Measurements from ENCODE around the gene MPHOSPH10. TPM values are rescaled to one million over a fixed set of nuclear protein-coding genes. Genes with fewer than 3 reads are reported as not detected.
"Not testable (repeated sequence)": the region's sequence is repeated elsewhere in the genome, so short reads cannot be mapped to it uniquely, and the experiment has no call there.

The MPHOSPH10 gene
- polyA plus RNA-seq, 1 donor (not counting 4 experiments of a cell fraction or from before 2014, with no cell fraction given) = 20.3 TPM

GRCh38 chr2:71083752-71084312, 46.6 kb upstream of the MPHOSPH10 start:
- H3K9me3 ChIP-seq (ENCODE audit: control insufficient read depth, low read depth, low read length); H3K9ac ChIP-seq (ENCODE audit: control insufficient read depth, extremely low read depth, insufficient read depth, low read length); H4K20me1 ChIP-seq (ENCODE audit: control insufficient read depth, extremely low read depth, insufficient read depth, low read length); FAIRE-seq; H2AFZ ChIP-seq (ENCODE audit: control insufficient read depth, low read length); H3K4me2 ChIP-seq (ENCODE audit: control insufficient read depth, extremely low read depth, insufficient read depth, low read depth, low read length); dilution Hi-C loops (cut with MboI; ENCODE audit: extremely low pct_ligation_motif_present, low sequenced_read_pairs); H3K4me1 ChIP-seq (ENCODE audit: control insufficient read depth, extremely low read depth, insufficient read depth, low read length); H3K27ac ChIP-seq (ENCODE audit: control insufficient read depth, insufficient read depth, low read length); H3K27me3 ChIP-seq (ENCODE audit: control insufficient read depth, extremely low read depth, insufficient read depth, low read length); H3K9me1 ChIP-seq (ENCODE audit: control insufficient read depth, extremely low read depth, insufficient read depth, low read length); H3K79me2 ChIP-seq (ENCODE audit: control insufficient read depth, insufficient read depth, low read length); H3K36me3 ChIP-seq (ENCODE audit: control insufficient read depth in 2 of 2, extremely low read depth in 1 of 2, insufficient read depth in 2 of 2, low read length in 2 of 2); H3K4me3 ChIP-seq (ENCODE audit: control insufficient read depth in 2 of 3, extremely low read depth in 1 of 3, insufficient read depth in 2 of 3, low read depth in 1 of 3, low read length in 3 of 3); DNase-seq (ENCODE audit: low read depth, low spot score): not testable (repeated sequence)

GRCh38 chr2:71085325-71086003, 45.0 kb upstream of the MPHOSPH10 start:
- H3K4me1 ChIP-seq (ENCODE audit: control insufficient read depth, extremely low read depth, insufficient read depth, low read length); H3K9me1 ChIP-seq (ENCODE audit: control insufficient read depth, extremely low read depth, insufficient read depth, low read length); H4K20me1 ChIP-seq (ENCODE audit: control insufficient read depth, extremely low read depth, insufficient read depth, low read length); H3K27me3 ChIP-seq (ENCODE audit: control insufficient read depth, extremely low read depth, insufficient read depth, low read length); DNase-seq (ENCODE audit: low read depth, low spot score); H2AFZ ChIP-seq (ENCODE audit: control insufficient read depth, low read length); FAIRE-seq; H3K4me3 ChIP-seq (ENCODE audit: control insufficient read depth in 2 of 3, extremely low read depth in 1 of 3, insufficient read depth in 2 of 3, low read depth in 1 of 3, low read length in 3 of 3); H3K4me2 ChIP-seq (ENCODE audit: control insufficient read depth, extremely low read depth, insufficient read depth, low read depth, low read length); H3K27ac ChIP-seq (ENCODE audit: control insufficient read depth, insufficient read depth, low read length); H3K36me3 ChIP-seq (ENCODE audit: control insufficient read depth in 2 of 2, extremely low read depth in 1 of 2, insufficient read depth in 2 of 2, low read length in 2 of 2); H3K9me3 ChIP-seq (ENCODE audit: control insufficient read depth, low read depth, low read length); H3K9ac ChIP-seq (ENCODE audit: control insufficient read depth, extremely low read depth, insufficient read depth, low read length); H3K79me2 ChIP-seq (ENCODE audit: control insufficient read depth, insufficient read depth, low read length); dilution Hi-C loops (cut with MboI; ENCODE audit: extremely low pct_ligation_motif_present, low sequenced_read_pairs): not testable (repeated sequence)

GRCh38 chr2:71089475-71089874, 41.0 kb upstream of the MPHOSPH10 start:
- H3K9ac ChIP-seq (ENCODE audit: control insufficient read depth, extremely low read depth, insufficient read depth, low read length); H2AFZ ChIP-seq (ENCODE audit: control insufficient read depth, low read length); H3K36me3 ChIP-seq (ENCODE audit: control insufficient read depth in 2 of 2, extremely low read depth in 1 of 2, insufficient read depth in 2 of 2, low read length in 2 of 2); H3K27me3 ChIP-seq (ENCODE audit: control insufficient read depth, extremely low read depth, insufficient read depth, low read length); H3K27ac ChIP-seq (ENCODE audit: control insufficient read depth, insufficient read depth, low read length); H3K79me2 ChIP-seq (ENCODE audit: control insufficient read depth, insufficient read depth, low read length); H3K4me3 ChIP-seq (ENCODE audit: control insufficient read depth in 2 of 3, extremely low read depth in 1 of 3, insufficient read depth in 2 of 3, low read depth in 1 of 3, low read length in 3 of 3); H3K9me1 ChIP-seq (ENCODE audit: control insufficient read depth, extremely low read depth, insufficient read depth, low read length); H4K20me1 ChIP-seq (ENCODE audit: control insufficient read depth, extremely low read depth, insufficient read depth, low read length); H3K9me3 ChIP-seq (ENCODE audit: control insufficient read depth, low read depth, low read length); H3K4me2 ChIP-seq (ENCODE audit: control insufficient read depth, extremely low read depth, insufficient read depth, low read depth, low read length); FAIRE-seq; H3K4me1 ChIP-seq (ENCODE audit: control insufficient read depth, extremely low read depth, insufficient read depth, low read length); dilution Hi-C loops (cut with MboI; ENCODE audit: extremely low pct_ligation_motif_present, low sequenced_read_pairs); DNase-seq (ENCODE audit: low read depth, low spot score): not testable (repeated sequence)

GRCh38 chr2:71091808-71092207, 38.6 kb upstream of the MPHOSPH10 start:
- H2AFZ ChIP-seq (ENCODE audit: control insufficient read depth, low read length); H3K4me1 ChIP-seq (ENCODE audit: control insufficient read depth, extremely low read depth, insufficient read depth, low read length); H3K27ac ChIP-seq (ENCODE audit: control insufficient read depth, insufficient read depth, low read length); H3K9ac ChIP-seq (ENCODE audit: control insufficient read depth, extremely low read depth, insufficient read depth, low read length); FAIRE-seq; H3K27me3 ChIP-seq (ENCODE audit: control insufficient read depth, extremely low read depth, insufficient read depth, low read length); H3K4me2 ChIP-seq (ENCODE audit: control insufficient read depth, extremely low read depth, insufficient read depth, low read depth, low read length); H3K9me1 ChIP-seq (ENCODE audit: control insufficient read depth, extremely low read depth, insufficient read depth, low read length); H4K20me1 ChIP-seq (ENCODE audit: control insufficient read depth, extremely low read depth, insufficient read depth, low read length); H3K4me3 ChIP-seq (ENCODE audit: control insufficient read depth in 2 of 3, extremely low read depth in 1 of 3, insufficient read depth in 2 of 3, low read depth in 1 of 3, low read length in 3 of 3); dilution Hi-C loops (cut with MboI; ENCODE audit: extremely low pct_ligation_motif_present, low sequenced_read_pairs); H3K79me2 ChIP-seq (ENCODE audit: control insufficient read depth, insufficient read depth, low read length); H3K36me3 ChIP-seq (ENCODE audit: control insufficient read depth in 2 of 2, extremely low read depth in 1 of 2, insufficient read depth in 2 of 2, low read length in 2 of 2); H3K9me3 ChIP-seq (ENCODE audit: control insufficient read depth, low read depth, low read length); DNase-seq (ENCODE audit: low read depth, low spot score): not testable (repeated sequence)

- H3K4me2 ChIP-seq (ENCODE audit: control insufficient read depth, extremely low read depth, insufficient read depth, low read depth, low read length); H3K9me3 ChIP-seq (ENCODE audit: control insufficient read depth, low read depth, low read length); H3K9ac ChIP-seq (ENCODE audit: control insufficient read depth, extremely low read depth, insufficient read depth, low read length); FAIRE-seq; H3K27ac ChIP-seq (ENCODE audit: control insufficient read depth, insufficient read depth, low read length); H2AFZ ChIP-seq (ENCODE audit: control insufficient read depth, low read length); dilution Hi-C loops (cut with MboI; ENCODE audit: extremely low pct_ligation_motif_present, low sequenced_read_pairs); H3K4me1 ChIP-seq (ENCODE audit: control insufficient read depth, extremely low read depth, insufficient read depth, low read length); H3K4me3 ChIP-seq (ENCODE audit: control insufficient read depth in 2 of 3, extremely low read depth in 1 of 3, insufficient read depth in 2 of 3, low read depth in 1 of 3, low read length in 3 of 3); H4K20me1 ChIP-seq (ENCODE audit: control insufficient read depth, extremely low read depth, insufficient read depth, low read length); H3K9me1 ChIP-seq (ENCODE audit: control insufficient read depth, extremely low read depth, insufficient read depth, low read length); H3K27me3 ChIP-seq (ENCODE audit: control insufficient read depth, extremely low read depth, insufficient read depth, low read length); DNase-seq (ENCODE audit: low read depth, low spot score); H3K79me2 ChIP-seq (ENCODE audit: control insufficient read depth, insufficient read depth, low read length); H3K36me3 ChIP-seq (ENCODE audit: control insufficient read depth in 2 of 2, extremely low read depth in 1 of 2, insufficient read depth in 2 of 2, low read length in 2 of 2): not testable (repeated sequence)
Measured at GRCh38 chr2:71092491-71093260, 37.8 kb upstream of the MPHOSPH10 start.

Data from keratinocyte (primary cell).